Activated CD8-positive, alpha-beta T cell treated with anti-CD3 and anti-CD28 coated beads for 36 hours (primary cell): ENCODE data around the gene ABI3. TPM values are rescaled to one million over a fixed set of nuclear protein-coding genes. Genes with fewer than 3 reads are reported as not detected.

Source experiments
- ATAC-seq: fragments of 200-7000 bp; cut with Tn5 transposase; one replicate; pipeline ENCODE4 v1.10.0; 2021; ENCODE audit warnings: mild to moderate bottlenecking, moderate library complexity
- CTCF ChIA-PET: fragments of 350-600 bp; sonication (Branson Sonifier 250); formaldehyde crosslinking; loops from one replicate; lab custom pipeline; 2021; ENCODE audit warnings: antibody characterized with exemption; lab: Charles Lee
- POLR2A ChIA-PET: fragments of 350-600 bp; sonication (Branson Sonifier 250); formaldehyde crosslinking; loops from one replicate; lab custom pipeline; 2021; ENCODE audit warnings: antibody characterized with exemption; lab: Charles Lee
- DNase-seq: peaks from one replicate; pipeline ENCODE4 v3.0.0-alpha.2; 2020
- H3K27ac Mint-ChIP-seq: one replicate; pipeline ENCODE4 v1.8.0; 2021; ENCODE audit warnings: mild to moderate bottlenecking, mixed read lengths
- H3K27me3 Mint-ChIP-seq: one replicate; pipeline ENCODE4 v1.8.0; 2021; ENCODE audit warnings: mixed read lengths
- H3K36me3 Mint-ChIP-seq: one replicate; pipeline ENCODE4 v1.8.0; 2021; ENCODE audit warnings: low read depth, mixed read lengths
- H3K4me1 Mint-ChIP-seq: one replicate; pipeline ENCODE4 v1.8.0; 2021; ENCODE audit warnings: low read depth, mixed read lengths
- H3K4me3 Mint-ChIP-seq: one replicate; pipeline ENCODE4 v1.8.0; 2021; ENCODE audit warnings: mild to moderate bottlenecking, moderate library complexity, mixed read lengths
- H3K9me3 Mint-ChIP-seq: one replicate; pipeline ENCODE4 v1.8.0; 2021; ENCODE audit warnings: mixed read lengths
- CTCF ChIP-seq: fragments of 200-600 bp; IDR thresholded peaks from one replicate; pipeline ENCODE4 v1.8.0; 2022; ENCODE audit warnings: antibody characterized with exemption, mild to moderate bottlenecking
- intact Hi-C: fragments of 100-400 bp; cut with micrococcal nuclease; formaldehyde crosslinking; loops from one replicate; pipeline ENCODE4 v1.10.0; 2022
- total RNA-seq, 2 experiments: library from RNA; stranded (reverse); gene quantifications; one replicate each; pipeline ENCODE4 v1.2.3, GENCODE V29; 2021

ABI3 gene
- total RNA-seq, 2 experiments from 2014 or later: 39.3 to 45.1 TPM

- no peak for DNase-seq
- Mint-ChIP-seq H3K27me3 (peaks cover 19% of the 10 kb centered on the region), H3K36me3 (peaks cover 18% of the 10 kb centered on the region), H3K4me3 (no peak overlapping the region), H3K9me3 (no peaks in the 10 kb centered on the region), H3K4me1 (peaks cover 32% of the 10 kb centered on the region), H3K27ac (no peak overlapping the region)
- CTCF ChIA-PET: interaction anchor here (0.8 to 9.1 kb wide), 19 partner anchors 9 to 185 kb away, joined by 3 to 210 read pairs (median 5); no protein-coding TSS in a partner anchor
- ATAC-seq: no peak
- TF ChIP-seq CTCF: no peak
- intact Hi-C loops: loop anchor here (2.0 kb wide), 1 partner anchor 46 kb away; no protein-coding TSS in a partner anchor
- POLR2A ChIA-PET: interaction anchor here (1.0 to 5.9 kb wide), 11 partner anchors 9 to 97 kb away, joined by 3 to 57 read pairs (median 16); partner anchors contain the start of genes ABI3 and GNGT2
Observed at GRCh38 chr17:49226771-49227435, 16.4 kb downstream of the ABI3 start.

- ChIA-PET POLR2A (interaction anchor here (0.7 to 5.0 kb wide), 10 partner anchors 10 to 153 kb away, joined by 3 to 57 read pairs (median 9); partner anchors contain the start of genes ABI3 and GNGT2), CTCF (interaction anchor here (0.5 to 9.1 kb wide), 25 partner anchors 9 to 185 kb away, joined by 3 to 210 read pairs (median 5); no protein-coding TSS in a partner anchor)
- Mint-ChIP-seq H3K4me3 (no peak overlapping the region), H3K4me1 (peaks cover 25% of the 10 kb centered on the region), H3K27ac (no peak overlapping the region), H3K9me3 (no peaks in the 10 kb centered on the region), H3K36me3 (peaks cover 11% of the 10 kb centered on the region), H3K27me3 (peaks cover 19% of the 10 kb centered on the region)
- ATAC-seq: peak; percentile 38
- intact Hi-C loops: loop anchor here (2.0 kb wide), 1 partner anchor 47 kb away; no protein-coding TSS in a partner anchor
- peak; percentile 90 for DNase-seq
- peak; percentile 92 for TF ChIP-seq CTCF
Observed at GRCh38 chr17:49227436-49228261, 17.1 kb downstream of the ABI3 start.

- Mint-ChIP-seq H3K4me3 (peak overlapping the region; percentile 4), H3K27me3 (peaks cover 21% of the 10 kb centered on the region), H3K36me3 (no peaks in the 10 kb centered on the region), H3K4me1 (peaks cover 9% of the 10 kb centered on the region), H3K9me3 (no peaks in the 10 kb centered on the region), H3K27ac (no peak overlapping the region)
- no peak for ATAC-seq
- TF ChIP-seq CTCF: no peak
- ChIA-PET POLR2A (interaction anchor here (0.7 to 3.0 kb wide), 5 partner anchors 10 to 37 kb away, joined by 3 to 14 read pairs (median 10); partner anchors contain the start of genes ABI3 and GNGT2), CTCF (interaction anchor here (1.1 to 9.1 kb wide), 4 partner anchors 10 to 47 kb away, joined by 3 to 210 read pairs (median 68); no protein-coding TSS in a partner anchor)
- intact Hi-C loops: no loop called here
- DNase-seq: no peak
Observed at GRCh38 chr17:49229076-49229804, 18.7 kb downstream of the ABI3 start.

- Mint-ChIP-seq H3K4me1 (peaks cover 6% of the 10 kb centered on the region), H3K27ac (no peak overlapping the region), H3K36me3 (no peaks in the 10 kb centered on the region), H3K4me3 (peak overlapping the region; percentile 66), H3K9me3 (no peaks in the 10 kb centered on the region), H3K27me3 (peaks cover 19% of the 10 kb centered on the region)
- intact Hi-C loops: no loop called here
- DNase-seq: no peak
- no peak for ATAC-seq
- ChIA-PET POLR2A (interaction anchor here (0.7 to 3.0 kb wide), 5 partner anchors 11 to 37 kb away, joined by 3 to 14 read pairs (median 10); partner anchors contain the start of genes ABI3 and GNGT2), CTCF (interaction anchor here (0.7 to 9.1 kb wide), 4 partner anchors 11 to 47 kb away, joined by 3 to 210 read pairs (median 64); no protein-coding TSS in a partner anchor)
- no peak for TF ChIP-seq CTCF
Observed at GRCh38 chr17:49229805-49230600, 19.5 kb downstream of the ABI3 start.
